Measurements from ENCODE around the gene CTDSPL. TPM values are rescaled to one million over a fixed set of nuclear protein-coding genes. Genes with fewer than 3 reads are reported as not detected.

The CTDSPL gene
- total and polyA plus RNA-seq, 10 of the 15 experiments (the other 5 are each of a cell fraction or from before 2014, with no cell fraction given) = 0.05 to 0.51 (median 0.18) TPM; not detected in 6

DNA sequence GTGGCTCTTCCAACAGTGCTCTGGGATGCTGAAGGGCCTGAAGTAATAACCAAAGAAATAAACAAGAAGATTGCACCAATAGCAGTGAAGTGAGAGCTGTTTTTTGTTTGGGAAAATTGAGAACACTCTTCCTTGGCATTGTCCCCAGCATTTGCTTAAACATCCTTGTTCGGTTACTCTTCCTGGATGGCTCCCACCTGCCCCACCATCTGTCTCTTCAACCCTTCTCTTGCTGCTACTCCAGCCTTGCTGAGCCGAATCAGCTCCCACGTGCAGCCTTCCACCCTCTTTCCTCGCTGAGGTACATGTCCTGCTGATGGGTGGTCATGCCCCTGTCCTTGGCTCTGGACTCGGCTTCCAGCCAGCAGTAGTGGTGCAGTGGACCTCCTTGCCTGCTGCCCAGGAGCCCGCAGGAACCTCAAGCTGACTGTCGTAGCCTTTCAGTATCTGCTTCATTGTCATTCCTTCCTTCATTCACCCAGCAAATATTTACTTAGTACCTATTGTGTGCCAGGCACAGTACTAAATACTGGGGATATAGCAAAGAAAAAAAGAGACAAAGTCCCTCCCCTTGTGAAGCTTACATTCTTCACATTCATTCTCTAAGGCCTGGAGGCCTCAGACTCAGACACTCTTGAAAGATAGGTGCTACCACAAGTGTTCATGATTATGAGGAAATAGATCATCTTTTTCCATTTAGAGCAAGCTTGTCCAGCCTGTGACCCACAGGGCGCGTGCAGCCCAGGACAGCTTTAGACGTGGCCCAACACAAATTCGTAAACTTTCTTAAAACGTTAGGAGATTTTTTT, 111.8 kb downstream of the CTDSPL start:
- ChIA-PET CTCF (interaction anchor here (1.0 to 3.4 kb wide), 19 partner anchors 8 to 683 kb away, joined by 3 to 25 read pairs (median 5); partner anchors contain the start of gene DLEC1), POLR2A (no interaction called here), RAD21 (ENCODE audit: unreplicated experiment) (interaction anchor here (1.5 to 2.7 kb wide), 5 partner anchors 23 to 507 kb away, joined by 4 to 9 read pairs (median 5); partner anchors contain the start of gene SLC22A14), SMC1A (ENCODE audit: uncharacterized antibody, unreplicated experiment) (interaction anchor here (0.6 to 1.6 kb wide), 5 partner anchors 21 to 164 kb away, joined by 3 to 8 read pairs (median 3); partner anchors contain the start of gene ACAA1)
- no peaks in the 10 kb centered on the region for H4K20me1 ChIP-seq (ENCODE audit: control insufficient read depth, insufficient read depth)
- TF ChIP-seq NR2C1 (IDR thresholded peaks at IDR 0.05) (no peak), BCL11A (IDR thresholded peaks at IDR 0.05; ENCODE audit: low read depth, low read length) (no peak), HDAC6 (IDR thresholded peaks at IDR 0.05; ENCODE audit: unreplicated experiment) (no peak)
- H3K27ac ChIP-seq (ENCODE audit: control insufficient read depth, insufficient read depth) = no peak overlapping the region
- no peaks in the 10 kb centered on the region for H3K4me1 ChIP-seq (ENCODE audit: control insufficient read depth, insufficient read depth, low read length)
- no peaks in the 10 kb centered on the region for H3K27me3 ChIP-seq (replicated peaks in 1 of 2; ENCODE audit: control insufficient read depth in 2 of 2, insufficient read depth in 2 of 2, low read length in 1 of 2)
- FAIRE-seq (no peak), DNase-seq (ENCODE audit: low read depth, low spot score) (no peak), ATAC-seq (no peak)
- intact Hi-C loops (cut with micrococcal nuclease; ENCODE audit: unreplicated experiment) = loop anchor here (1.0 to 10.0 kb wide), 3 partner anchors 23 to 321 kb away; no protein-coding TSS in a partner anchor
- no peak overlapping the region for H3K4me3 ChIP-seq
- no peak overlapping the region for H3K4me2 ChIP-seq (ENCODE audit: control insufficient read depth, insufficient read depth)
- no peaks in the 10 kb centered on the region for H3K36me3 ChIP-seq (ENCODE audit: control insufficient read depth in 2 of 2, insufficient read depth in 2 of 2, low read length in 1 of 2)
- in situ Hi-C loops (cut with MboI) = no loop called here
- WGBS (ENCODE audit: insufficient coverage, insufficient replicate concordance, low lambda C conversion rate, missing lambda C conversion rate) = 42% methylated on average over 12 of the region's 12 CpGs
- BruUV-seq (replicated peaks) = no TSS peak
- H3K9ac ChIP-seq (ENCODE audit: control insufficient read depth, insufficient read depth, low read length) = no peak overlapping the region
- no peaks in the 10 kb centered on the region for H3K79me2 ChIP-seq (ENCODE audit: control insufficient read depth, insufficient read depth, low read length)
- H3K9me3 ChIP-seq (replicated peaks; ENCODE audit: control insufficient read depth, insufficient read depth, low read length) = no peaks in the 10 kb centered on the region
- H2AFZ ChIP-seq (ENCODE audit: control insufficient read depth, low read depth, low read length) = no peak overlapping the region

All from GM12878 (cell line).